ENCODE measurements around the gene FOXO3. TPM values are rescaled to one million over a fixed set of nuclear protein-coding genes. Genes with fewer than 3 reads are reported as not detected.

FOXO3 gene
- total and polyA plus RNA-seq, 3 experiments from 2014 or later: 14.1 to 31.1 (median 15.0) TPM

DNA sequence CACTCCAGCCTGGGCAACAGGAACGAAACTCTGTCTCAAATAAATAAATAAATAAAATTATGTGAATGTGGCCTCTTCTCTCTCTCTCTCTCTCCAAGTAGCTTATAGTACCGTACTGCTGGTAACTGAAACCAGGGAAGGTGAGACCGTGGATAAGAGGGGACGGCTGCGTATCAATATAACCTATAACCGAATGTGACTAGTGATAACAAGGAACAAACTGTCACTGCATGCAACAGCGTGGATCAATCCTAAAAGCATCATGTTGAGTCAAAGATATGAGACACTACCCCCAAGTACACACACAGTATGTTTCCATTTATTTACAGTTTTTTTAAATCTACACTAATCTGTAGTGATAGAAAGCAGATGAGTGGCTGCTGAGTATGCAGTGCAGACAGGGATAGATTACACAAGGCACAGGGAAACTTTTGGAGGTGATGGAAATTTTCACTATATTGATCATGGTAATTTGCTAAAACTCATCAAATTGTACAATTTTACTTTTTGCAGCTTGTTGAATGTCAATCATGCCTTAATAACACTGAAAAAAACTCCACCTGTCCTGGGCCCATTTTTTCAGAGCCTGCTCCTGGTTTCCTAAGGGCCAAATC is 166.1 kb downstream of the FOXO3 start:
- H3K4me1 ChIP-seq (ENCODE audit: insufficient read depth, low read length): no peaks in the 10 kb centered on the region
- Mint-ChIP-seq H3K4me1 (no peaks in the 10 kb centered on the region), H3K9me3 (peaks cover 0 to 11% (median 8%) of the 10 kb centered on the region in 5 donors), H3K27ac (no peak overlapping the region), H3K36me3 (peaks cover 0 to 8% (median 0%) of the 10 kb centered on the region in 3 donors), H3K4me3 (no peak overlapping the region), H3K27me3 (peaks cover 5 to 7% of the 10 kb centered on the region in 2 donors)
- H3K4me3 ChIP-seq (ENCODE audit: low read length): no peak overlapping the region
- no peak overlapping the region for H3K27ac ChIP-seq (ENCODE audit: low read depth, low read length)
- ChIA-PET CTCF (interaction anchor here (1.2 kb wide), 1 partner anchor 9 kb away, joined by 4 read pairs; no protein-coding TSS in a partner anchor), POLR2A (no interaction called here)
- H3K36me3 ChIP-seq (ENCODE audit: insufficient read depth, low read length): no peaks in the 10 kb centered on the region
- H3K27me3 ChIP-seq (ENCODE audit: insufficient read depth, low read length, poor library complexity, severe bottlenecking): no peaks in the 10 kb centered on the region
- DNase-seq: no peak
- no peaks in the 10 kb centered on the region for H3K9me3 ChIP-seq (ENCODE audit: low read length)

DNA sequence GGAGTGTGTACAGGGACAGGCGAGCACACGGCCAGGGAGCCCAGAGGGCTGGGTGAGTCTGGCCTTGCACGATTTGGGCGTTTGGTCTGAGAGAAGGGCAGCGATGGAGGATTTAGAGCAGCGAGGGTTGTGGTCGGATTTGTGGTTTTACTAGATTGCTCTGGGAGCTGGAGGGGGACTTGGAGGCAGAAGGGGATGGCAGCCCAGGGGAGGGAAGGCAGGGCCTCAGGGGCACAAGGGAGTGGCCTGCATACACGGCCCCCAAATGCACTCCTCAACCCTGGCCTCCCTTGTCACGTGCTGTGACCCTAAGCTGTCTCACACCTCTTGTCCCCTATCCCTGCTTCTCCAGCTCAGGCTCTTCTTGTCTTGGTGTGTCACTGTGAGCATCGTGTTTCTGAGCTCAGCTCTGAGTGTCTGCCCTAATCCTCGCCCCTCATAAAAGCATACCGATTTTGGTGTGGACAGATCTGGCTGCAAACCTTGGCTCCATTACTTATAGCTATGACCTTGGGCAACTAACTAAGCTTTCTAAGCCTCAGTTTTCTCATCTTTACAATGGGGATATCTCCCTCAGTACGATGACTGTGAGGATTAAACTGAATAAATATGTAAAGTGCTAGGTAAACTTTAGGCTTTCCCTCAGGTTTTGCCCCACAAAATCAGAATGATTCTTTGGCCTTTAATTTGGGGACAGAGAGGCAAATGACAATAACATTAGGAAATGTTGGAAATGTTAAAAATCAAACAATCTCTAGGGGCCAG is 167.4 kb downstream of the FOXO3 start:
- H3K27me3 Mint-ChIP-seq: peaks cover 2 to 4% of the 10 kb centered on the region in 2 donors
- no peak overlapping the region for H3K27ac Mint-ChIP-seq
- no peaks in the 10 kb centered on the region for H3K4me1 ChIP-seq (ENCODE audit: insufficient read depth, low read length)
- DNase-seq: no peak
- H3K9me3 Mint-ChIP-seq: peaks cover 0 to 8% (median 7%) of the 10 kb centered on the region in 5 donors
- H3K9me3 ChIP-seq (ENCODE audit: low read length): no peaks in the 10 kb centered on the region
- no peaks in the 10 kb centered on the region for H3K36me3 ChIP-seq (ENCODE audit: insufficient read depth, low read length)
- H3K4me1 Mint-ChIP-seq: no peaks in the 10 kb centered on the region
- ChIA-PET CTCF (interaction anchor here (0.6 kb wide), 2 partner anchors 80 to 1311 kb away, joined by 3 to 4 read pairs; no protein-coding TSS in a partner anchor), POLR2A (no interaction called here)
- H3K36me3 Mint-ChIP-seq: peaks cover 0 to 5% (median 0%) of the 10 kb centered on the region in 3 donors
- H3K27me3 ChIP-seq (ENCODE audit: insufficient read depth, low read length, poor library complexity, severe bottlenecking): no peaks in the 10 kb centered on the region
- H3K4me3 ChIP-seq (ENCODE audit: low read length): no peak overlapping the region
- H3K27ac ChIP-seq (ENCODE audit: low read depth, low read length): no peak overlapping the region
- no peak overlapping the region for H3K4me3 Mint-ChIP-seq

DNA sequence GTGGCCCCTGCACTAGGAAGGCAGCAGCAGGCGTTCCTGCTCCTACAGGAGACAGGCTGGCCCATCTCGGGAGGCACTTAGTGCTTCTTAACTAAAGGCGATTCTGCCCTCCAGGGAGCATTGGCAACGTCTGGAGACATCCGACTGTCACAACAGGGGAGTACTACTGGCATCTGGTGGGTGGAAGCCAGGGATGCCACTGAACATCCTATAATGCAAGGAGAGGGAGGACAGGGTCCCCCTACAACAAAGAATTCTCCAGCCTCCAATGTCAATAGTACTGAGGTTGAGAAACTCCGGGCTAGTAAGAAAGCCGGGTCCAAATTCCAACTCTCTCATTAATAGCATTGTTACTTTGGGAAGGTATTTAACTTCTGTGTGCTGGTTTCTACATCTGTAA is 168.1 kb downstream of the FOXO3 start:
- Histone ChIP-seq H3K27ac (ENCODE audit: low read depth, low read length) (no peak overlapping the region), H3K9me3 (ENCODE audit: low read length) (no peaks in the 10 kb centered on the region), H3K36me3 (ENCODE audit: insufficient read depth, low read length) (no peaks in the 10 kb centered on the region), H3K4me1 (ENCODE audit: insufficient read depth, low read length) (no peaks in the 10 kb centered on the region), H3K4me3 (ENCODE audit: low read length) (no peak overlapping the region), H3K27me3 (ENCODE audit: insufficient read depth, low read length, poor library complexity, severe bottlenecking) (no peaks in the 10 kb centered on the region)
- CTCF ChIA-PET: no interaction called here
- DNase-seq: no peak
- POLR2A ChIA-PET: no interaction called here
- H3K9me3 Mint-ChIP-seq: peaks cover 0 to 4% (median 3%) of the 10 kb centered on the region in 5 donors
- H3K36me3 Mint-ChIP-seq: no peaks in the 10 kb centered on the region
- H3K27me3 Mint-ChIP-seq: peaks cover 0 to 7% of the 10 kb centered on the region in 2 donors
- no peak overlapping the region for H3K4me3 Mint-ChIP-seq
- H3K4me1 Mint-ChIP-seq: no peaks in the 10 kb centered on the region
- H3K27ac Mint-ChIP-seq: no peak overlapping the region

DNA sequence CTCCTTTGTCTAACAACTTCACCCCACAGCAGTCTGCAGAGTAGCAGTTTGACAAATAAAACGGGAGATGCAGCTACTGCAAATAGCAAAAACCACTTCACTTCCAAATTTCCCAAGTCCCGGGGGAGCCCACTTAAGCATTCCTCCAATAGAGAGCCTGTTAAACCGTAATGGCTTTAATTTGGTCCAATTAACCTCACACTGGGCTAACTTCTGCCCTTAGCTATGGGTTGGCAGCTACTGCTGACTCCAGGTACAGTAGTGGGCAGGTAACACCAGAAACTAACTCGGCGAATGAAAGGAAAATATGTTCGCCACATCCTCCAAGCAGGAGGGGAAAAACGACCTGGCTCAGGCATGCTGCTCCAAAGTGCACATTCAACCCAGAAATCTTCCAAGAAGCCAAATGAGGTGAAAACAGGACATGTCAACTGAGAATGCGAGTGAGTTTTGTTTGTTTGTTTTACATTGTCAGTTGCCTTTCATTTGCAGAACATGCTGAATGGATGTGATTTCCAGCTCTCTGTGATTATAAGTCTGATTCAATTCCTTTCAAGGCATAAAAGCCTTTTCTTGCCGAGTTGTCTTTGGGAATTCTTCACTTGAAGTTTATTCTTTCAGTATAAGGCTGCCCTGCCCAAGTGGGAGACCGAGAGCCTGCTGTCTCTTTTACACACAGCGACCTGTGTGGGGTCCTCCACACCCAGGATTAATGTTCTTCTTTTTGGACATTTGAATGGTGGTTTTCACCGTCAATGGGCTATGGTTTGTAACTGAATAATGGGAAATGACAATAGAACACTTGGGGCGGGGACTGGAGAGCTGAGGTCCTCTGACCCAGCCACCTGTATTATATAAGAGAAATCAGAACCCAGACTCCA is 170.2 kb downstream of the FOXO3 start:
- DNase-seq: no peak
- H3K27me3 ChIP-seq (ENCODE audit: insufficient read depth, low read length, poor library complexity, severe bottlenecking): no peaks in the 10 kb centered on the region
- no peaks in the 10 kb centered on the region for H3K36me3 Mint-ChIP-seq
- no peaks in the 10 kb centered on the region for H3K4me1 Mint-ChIP-seq
- no peaks in the 10 kb centered on the region for H3K4me1 ChIP-seq (ENCODE audit: insufficient read depth, low read length)
- H3K27ac Mint-ChIP-seq: no peak overlapping the region
- no peaks in the 10 kb centered on the region for H3K36me3 ChIP-seq (ENCODE audit: insufficient read depth, low read length)
- H3K27me3 Mint-ChIP-seq: peaks cover 3 to 7% of the 10 kb centered on the region in 2 donors
- no peaks in the 10 kb centered on the region for H3K9me3 ChIP-seq (ENCODE audit: low read length)
- POLR2A ChIA-PET: no interaction called here
- no peak overlapping the region for H3K27ac ChIP-seq (ENCODE audit: low read depth, low read length)
- no peaks in the 10 kb centered on the region for H3K9me3 Mint-ChIP-seq
- H3K4me3 Mint-ChIP-seq: no peak overlapping the region
- no peak overlapping the region for H3K4me3 ChIP-seq (ENCODE audit: low read length)
- CTCF ChIA-PET: no interaction called here

DNA sequence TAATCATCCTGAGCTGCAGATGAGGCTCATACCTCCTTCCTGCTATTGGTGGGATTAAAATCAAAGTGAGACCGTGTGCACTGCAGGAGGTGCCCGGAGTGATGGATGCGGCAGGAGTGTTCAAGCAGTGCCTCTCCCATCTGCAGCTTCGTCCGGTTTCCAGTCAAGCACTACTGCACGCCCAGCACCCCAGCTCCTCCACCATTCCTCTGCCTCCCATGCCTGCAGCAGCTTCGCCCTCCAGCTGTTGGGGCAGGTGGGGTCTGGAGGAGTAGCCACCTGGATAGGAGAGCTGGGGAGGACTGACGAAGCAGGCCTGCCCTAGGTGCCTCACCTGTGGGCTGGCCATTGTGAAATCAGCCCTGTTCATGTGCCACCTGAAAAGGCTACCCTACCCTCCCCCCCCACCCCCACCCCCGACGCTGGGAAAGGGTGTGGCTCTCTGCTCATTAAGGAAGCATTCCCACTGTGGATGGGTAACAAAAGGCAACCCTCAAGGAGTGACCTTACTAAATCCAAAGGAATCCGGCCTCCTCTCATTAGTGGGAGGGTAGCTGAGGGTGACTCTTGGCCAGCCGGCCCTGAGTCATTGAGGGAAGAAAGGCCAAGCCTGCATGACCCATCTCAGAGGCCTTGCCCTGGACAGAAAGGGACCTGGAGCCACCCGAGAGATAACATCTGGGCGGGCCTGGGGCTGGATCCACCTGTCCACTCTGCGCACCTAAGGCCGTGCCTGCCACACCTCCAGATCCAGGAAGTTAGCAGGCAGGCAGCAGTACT is 171.6 kb downstream of the FOXO3 start:
- CTCF ChIA-PET: no interaction called here
- H3K27ac Mint-ChIP-seq: no peak overlapping the region
- no peak overlapping the region for H3K4me3 Mint-ChIP-seq
- H3K36me3 Mint-ChIP-seq: no peaks in the 10 kb centered on the region
- Histone ChIP-seq H3K27ac (ENCODE audit: low read depth, low read length) (no peak overlapping the region), H3K4me1 (ENCODE audit: insufficient read depth, low read length) (no peaks in the 10 kb centered on the region), H3K9me3 (ENCODE audit: low read length) (no peaks in the 10 kb centered on the region), H3K27me3 (ENCODE audit: insufficient read depth, low read length, poor library complexity, severe bottlenecking) (no peaks in the 10 kb centered on the region), H3K36me3 (ENCODE audit: insufficient read depth, low read length) (no peaks in the 10 kb centered on the region), H3K4me3 (ENCODE audit: low read length) (no peak overlapping the region)
- peaks cover 3 to 7% of the 10 kb centered on the region in 2 donors for H3K27me3 Mint-ChIP-seq
- DNase-seq: no peak
- no peaks in the 10 kb centered on the region for H3K9me3 Mint-ChIP-seq
- H3K4me1 Mint-ChIP-seq: no peaks in the 10 kb centered on the region
- POLR2A ChIA-PET: no interaction called here

DNA sequence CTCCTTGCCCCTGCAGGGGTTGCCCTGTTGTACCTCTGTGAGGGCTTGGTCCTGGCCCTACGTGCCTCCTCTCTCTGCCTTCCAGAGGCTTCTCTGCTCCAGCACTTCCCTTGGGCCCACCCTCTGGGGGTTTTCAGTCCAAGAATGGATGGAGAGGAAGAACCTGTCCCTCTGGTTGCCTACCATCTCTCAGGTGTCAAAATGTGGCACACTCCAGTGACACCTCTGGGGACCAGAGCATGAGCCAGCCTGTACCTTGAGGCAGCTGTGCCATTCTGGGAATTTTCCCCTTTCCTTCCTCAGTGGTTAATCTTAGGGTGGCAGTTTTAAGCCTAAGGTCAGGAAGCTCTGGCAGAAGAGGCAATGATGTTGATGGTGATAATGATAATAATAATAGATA is 172.3 kb downstream of the FOXO3 start:
- ChIA-PET CTCF (no interaction called here), POLR2A (no interaction called here)
- Mint-ChIP-seq H3K36me3 (no peaks in the 10 kb centered on the region), H3K4me1 (peaks cover 0 to 2% (median 0%) of the 10 kb centered on the region in 3 donors), H3K27me3 (peaks cover 3 to 7% of the 10 kb centered on the region in 2 donors), H3K27ac (no peak overlapping the region), H3K9me3 (no peaks in the 10 kb centered on the region), H3K4me3 (no peak overlapping the region)
- no peaks in the 10 kb centered on the region for H3K4me1 ChIP-seq (ENCODE audit: insufficient read depth, low read length)
- DNase-seq: no peak
- H3K9me3 ChIP-seq (ENCODE audit: low read length): no peaks in the 10 kb centered on the region
- no peak overlapping the region for H3K4me3 ChIP-seq (ENCODE audit: low read length)
- H3K27me3 ChIP-seq (ENCODE audit: insufficient read depth, low read length, poor library complexity, severe bottlenecking): no peaks in the 10 kb centered on the region
- no peak overlapping the region for H3K27ac ChIP-seq (ENCODE audit: low read depth, low read length)
- no peaks in the 10 kb centered on the region for H3K36me3 ChIP-seq (ENCODE audit: insufficient read depth, low read length)

DNA sequence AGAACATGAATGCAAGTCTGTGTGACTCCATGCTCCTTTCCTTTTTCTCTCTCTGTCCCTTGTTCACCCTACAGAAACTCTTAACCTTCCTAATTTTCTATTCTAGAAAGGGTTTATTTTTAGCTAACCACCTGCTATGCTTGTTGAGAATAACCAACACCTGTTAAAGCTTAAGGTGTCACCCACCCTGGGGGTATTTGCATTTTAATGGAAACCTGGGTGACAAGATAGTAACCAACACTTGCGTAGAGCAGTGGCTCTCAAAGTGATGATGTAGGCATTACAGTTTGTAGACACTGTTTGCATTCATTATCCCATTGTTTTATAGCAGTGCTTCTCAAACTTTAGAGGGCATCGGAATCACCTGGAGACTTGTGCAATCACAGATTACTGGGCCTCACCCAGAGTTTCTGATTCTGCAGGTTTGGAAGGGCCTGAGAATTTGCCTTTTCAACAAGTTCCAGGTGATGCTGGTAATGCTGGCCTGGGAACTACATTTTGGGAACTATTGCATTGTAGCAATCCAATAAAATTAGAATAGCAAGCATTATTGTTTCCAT is 173.1 kb downstream of the FOXO3 start:
- H3K27ac Mint-ChIP-seq: no peak overlapping the region
- POLR2A ChIA-PET: no interaction called here

More for the DNA sequence above, 173.1 kb downstream of the FOXO3 start:
- Histone ChIP-seq H3K4me1 (ENCODE audit: insufficient read depth, low read length) (no peaks in the 10 kb centered on the region), H3K27ac (ENCODE audit: low read depth, low read length) (no peak overlapping the region), H3K4me3 (ENCODE audit: low read length) (no peak overlapping the region), H3K27me3 (ENCODE audit: insufficient read depth, low read length, poor library complexity, severe bottlenecking) (no peaks in the 10 kb centered on the region), H3K9me3 (ENCODE audit: low read length) (no peaks in the 10 kb centered on the region), H3K36me3 (ENCODE audit: insufficient read depth, low read length) (no peaks in the 10 kb centered on the region)
- Mint-ChIP-seq H3K9me3 (no peaks in the 10 kb centered on the region), H3K27me3 (peaks cover 3 to 7% of the 10 kb centered on the region in 2 donors), H3K36me3 (no peaks in the 10 kb centered on the region), H3K4me1 (peaks cover 0 to 5% (median 0%) of the 10 kb centered on the region in 3 donors), H3K4me3 (no peak overlapping the region)
- CTCF ChIA-PET: no interaction called here
- no peak for DNase-seq

Data from CD8-positive, alpha-beta memory T cell (primary cell).